Measurements from ENCODE around the gene RPL39L. TPM values are rescaled to one million over a fixed set of nuclear protein-coding genes. Genes with fewer than 3 reads are reported as not detected.
"Not testable (repeated sequence)": the region's sequence is repeated elsewhere in the genome, so short reads cannot be mapped to it uniquely, and the experiment has no call there.

Gene RPL39L
- total RNA-seq, 1 experiment from 2014 or later: 143 TPM

DNA sequence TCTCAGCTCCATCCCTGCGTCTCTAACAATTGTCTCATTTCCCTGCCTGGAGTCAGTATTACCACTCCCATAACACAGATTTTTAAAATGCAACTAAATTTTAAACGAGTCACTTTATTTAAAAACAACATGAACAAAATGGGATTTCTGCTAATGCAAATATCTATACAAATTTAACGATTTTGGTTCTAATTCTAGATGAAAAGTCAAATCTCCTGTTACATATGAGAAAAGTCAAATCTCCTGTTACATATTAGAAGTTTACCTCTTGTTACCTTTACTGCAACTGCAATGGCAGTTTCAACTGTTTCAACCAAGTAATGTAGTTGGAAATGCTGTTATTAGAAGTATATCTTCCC, 578 bp upstream of the RPL39L start:
- DNase-seq (ENCODE audit: low read depth): no peak

DNA sequence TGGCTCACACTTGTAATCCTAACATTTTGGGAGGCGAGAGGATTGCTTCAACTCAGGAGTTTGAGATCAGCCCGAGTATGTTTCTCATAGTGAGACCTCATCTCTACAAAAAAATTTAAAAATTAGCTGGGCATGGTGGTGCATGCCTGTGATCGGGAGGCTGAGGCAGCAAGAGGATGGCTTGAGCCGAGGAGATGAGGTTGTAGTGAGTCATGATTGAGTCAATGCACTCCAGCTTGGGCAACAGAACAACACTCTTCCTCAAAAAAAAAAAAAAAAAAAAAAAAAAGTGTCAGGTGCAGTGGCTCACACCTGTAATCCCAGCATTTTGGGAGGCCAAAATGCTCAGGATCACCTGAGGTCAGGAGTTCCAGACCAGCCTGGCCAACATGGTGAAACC, 2.4 kb downstream of the RPL39L start:
- peak; percentile 59 for DNase-seq (ENCODE audit: low read depth)

DNA sequence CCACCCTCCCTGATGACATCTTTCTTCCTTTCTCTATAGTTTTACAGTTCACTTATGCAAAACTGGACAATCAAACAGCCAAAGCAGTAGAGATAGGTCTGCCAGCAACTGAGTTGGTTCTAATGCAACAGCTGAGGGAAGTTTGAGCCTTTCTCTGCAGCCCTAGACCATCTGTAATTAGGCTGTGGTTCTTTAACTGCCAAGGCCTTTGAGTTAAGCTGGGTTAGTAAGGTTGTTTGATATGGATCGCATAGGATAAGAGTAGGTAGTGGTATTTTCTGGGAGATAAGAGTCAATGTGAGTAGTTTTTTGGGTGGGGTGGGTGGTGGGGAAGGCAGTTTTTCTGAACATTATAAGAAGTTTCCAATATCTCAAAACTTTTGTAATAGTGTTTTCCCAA, 3.0 kb downstream of the RPL39L start:
- no peak for DNase-seq (ENCODE audit: low read depth)

DNA sequence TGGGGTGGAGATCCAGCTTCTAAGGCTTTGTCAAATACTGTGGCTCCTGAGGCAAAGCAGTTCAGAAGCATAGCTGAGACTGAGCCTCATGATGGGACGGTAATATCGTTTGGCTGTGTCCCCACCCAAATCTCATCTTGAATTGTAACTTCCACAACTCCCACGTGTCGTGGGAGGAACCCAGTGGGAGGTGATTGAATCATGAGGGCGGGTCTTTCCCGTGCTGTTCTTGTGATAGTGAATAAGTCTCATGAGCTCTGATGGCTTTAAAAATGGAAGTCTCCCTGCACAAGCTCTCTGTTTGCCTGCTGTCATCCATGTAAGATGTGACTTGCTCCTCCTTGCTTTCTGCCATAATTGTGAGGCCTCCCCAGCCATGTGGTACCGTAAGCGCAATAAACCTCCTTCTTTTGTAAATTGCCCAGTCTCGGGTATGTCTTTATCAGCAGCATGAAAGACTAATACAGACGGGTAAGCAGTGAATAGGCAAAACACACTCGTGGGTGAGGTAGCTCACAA, 4.1 kb downstream of the RPL39L start:
- DNase-seq (ENCODE audit: low read depth): not testable (repeated sequence)

DNA sequence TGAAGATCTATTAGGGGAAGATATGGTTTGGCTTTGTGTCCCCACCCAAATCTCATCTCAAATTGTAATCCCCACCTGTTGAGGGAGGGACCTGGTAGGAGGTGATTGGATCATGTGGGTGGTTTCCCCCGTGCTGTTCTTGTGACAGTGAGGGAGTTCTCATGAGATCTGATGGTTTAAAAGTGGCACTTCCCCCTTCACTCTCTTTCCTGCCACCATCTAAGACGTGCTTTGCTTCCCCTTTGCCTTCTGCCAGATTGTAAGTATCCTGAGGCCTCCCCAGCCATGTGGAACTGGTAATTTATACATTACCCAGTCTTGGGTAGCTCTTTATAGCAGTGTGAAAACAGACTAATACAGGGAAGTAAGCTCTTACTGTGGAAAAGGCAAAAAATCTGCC, 6.1 kb downstream of the RPL39L start:
- DNase-seq (ENCODE audit: low read depth): not testable (repeated sequence)

GRCh38 chr3:187132666-187133065, 6.6 kb downstream of the RPL39L start:
- DNase-seq (ENCODE audit: low read depth): no peak

- no peak for DNase-seq (ENCODE audit: low read depth)
These were observed 7.3 kb downstream of the RPL39L start for GRCh38 chr3:187131981-187132380.

DNA sequence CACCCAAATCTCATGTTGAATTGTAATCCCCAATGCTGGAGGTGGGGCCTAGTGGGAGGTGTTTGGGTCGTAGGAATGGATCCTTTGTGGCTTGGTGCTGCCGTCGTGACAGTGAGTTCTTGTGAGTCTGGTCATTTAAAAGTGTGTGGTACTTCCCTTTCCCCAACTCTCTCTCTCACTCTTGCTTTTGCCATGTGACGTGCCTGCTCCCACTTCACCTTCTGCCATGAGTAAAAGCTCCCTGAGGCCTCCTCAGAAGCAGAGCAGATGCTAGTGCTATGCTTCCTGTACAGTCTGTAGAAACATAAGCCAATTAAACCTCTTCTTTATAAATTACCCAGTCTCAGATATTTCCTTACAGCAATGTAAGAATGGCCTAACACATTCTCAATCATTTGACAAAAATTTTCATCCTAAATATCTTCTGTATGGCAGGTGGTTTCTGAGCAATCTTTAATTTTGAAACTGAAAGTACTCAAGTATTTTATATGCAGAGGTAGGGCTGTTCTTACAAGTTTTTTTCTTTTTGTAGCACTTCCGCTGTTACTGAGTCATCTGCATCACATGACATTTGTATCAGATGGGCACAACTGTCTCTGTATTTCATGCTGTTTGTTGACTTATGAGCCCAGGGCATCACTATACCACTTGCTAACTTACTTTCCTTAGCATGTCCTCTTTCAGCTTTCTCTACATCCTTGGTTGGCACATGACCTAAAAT, 8.8 kb downstream of the RPL39L start:
- peak; percentile 80 for DNase-seq (ENCODE audit: low read depth)

- DNase-seq (ENCODE audit: low read depth): no peak
These were observed 13.8 kb downstream of the RPL39L start for GRCh38 chr3:187125319-187126031.

DNA sequence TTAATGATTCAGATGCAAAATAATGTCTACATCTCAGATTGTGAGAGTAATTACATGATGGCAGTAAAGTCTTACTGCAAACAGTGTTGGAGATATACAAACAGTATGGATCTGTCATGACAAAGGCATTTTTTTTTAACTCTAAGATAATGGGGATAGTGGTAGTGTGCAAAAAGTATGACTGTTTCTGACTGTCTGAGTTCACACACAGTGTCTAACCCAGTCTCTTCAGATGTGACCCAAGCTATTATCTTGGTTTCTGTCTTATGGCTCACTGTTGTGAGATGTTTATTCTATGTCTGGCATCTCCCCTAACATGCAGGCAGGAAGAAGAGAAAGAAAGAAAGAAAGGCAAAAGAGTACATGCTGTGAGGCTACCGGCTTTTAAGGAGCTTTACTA, 17.0 kb downstream of the RPL39L start:
- DNase-seq (ENCODE audit: low read depth): no peak

DNA sequence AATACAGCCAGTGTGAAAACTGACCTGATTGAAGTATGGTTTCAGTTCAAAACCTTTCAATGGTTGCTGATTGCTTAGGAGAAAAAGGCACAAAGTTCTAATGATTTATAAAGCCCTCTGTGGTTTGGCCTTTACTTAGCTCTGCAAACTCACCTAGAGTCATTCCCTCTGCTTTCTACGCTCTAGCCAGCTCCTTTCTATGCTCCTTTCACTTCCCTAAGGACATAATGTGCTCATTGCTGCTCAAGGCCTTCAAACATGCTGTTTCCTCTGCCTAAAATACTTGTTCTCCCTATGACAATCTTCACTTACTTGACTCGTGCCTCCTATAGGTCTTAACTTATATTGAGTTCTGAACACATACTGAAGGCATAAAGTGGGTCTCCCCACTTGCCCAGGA, 19.0 kb downstream of the RPL39L start:
- DNase-seq (ENCODE audit: low read depth): no peak

DNA sequence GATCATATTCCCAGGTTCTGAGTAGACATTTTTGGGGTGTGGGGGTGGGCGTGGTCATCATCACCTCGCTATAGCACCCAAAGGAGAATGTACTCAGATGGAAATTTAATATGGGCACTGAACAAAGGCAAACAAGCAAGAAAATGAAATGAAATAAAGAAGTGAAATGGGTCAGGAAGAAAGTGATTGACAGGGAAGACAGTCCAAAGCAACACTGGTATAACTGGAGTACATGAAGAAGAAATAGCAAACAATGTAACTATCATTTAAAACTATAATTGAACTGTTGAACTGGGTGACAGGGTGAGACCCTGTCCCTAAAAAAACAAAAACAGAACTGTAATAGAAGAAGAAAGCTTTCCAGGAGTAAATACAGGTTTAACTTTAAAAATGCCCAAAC, 24.8 kb downstream of the RPL39L start:
- no peak for DNase-seq (ENCODE audit: low read depth)

GRCh38 chr3:187112934-187113793, 26.1 kb downstream of the RPL39L start:
- DNase-seq (ENCODE audit: low read depth): peak; percentile 26

GRCh38 chr3:187110156-187110555, 29.1 kb downstream of the RPL39L start:
- DNase-seq (ENCODE audit: low read depth): no peak

DNA sequence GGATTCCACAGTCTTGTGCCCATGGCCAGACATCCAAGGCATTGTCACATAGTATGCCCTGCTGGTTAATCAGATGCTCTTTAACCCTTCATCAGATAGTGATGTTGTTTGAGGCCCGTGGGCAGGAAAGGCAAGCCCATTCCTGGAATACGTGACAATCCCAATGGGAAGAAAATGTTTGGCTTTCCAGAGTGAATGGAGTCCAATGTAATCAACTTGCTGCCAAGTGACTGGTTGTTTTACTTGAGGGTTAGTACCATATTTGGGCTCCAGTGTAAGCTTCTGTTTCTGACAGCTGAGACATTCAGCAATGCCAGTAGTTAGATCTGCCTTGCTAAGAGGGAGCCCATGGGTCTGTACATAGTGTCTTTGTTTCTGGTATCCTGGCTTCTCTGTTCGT, 31.3 kb downstream of the RPL39L start:
- DNase-seq (ENCODE audit: low read depth): no peak

DNA sequence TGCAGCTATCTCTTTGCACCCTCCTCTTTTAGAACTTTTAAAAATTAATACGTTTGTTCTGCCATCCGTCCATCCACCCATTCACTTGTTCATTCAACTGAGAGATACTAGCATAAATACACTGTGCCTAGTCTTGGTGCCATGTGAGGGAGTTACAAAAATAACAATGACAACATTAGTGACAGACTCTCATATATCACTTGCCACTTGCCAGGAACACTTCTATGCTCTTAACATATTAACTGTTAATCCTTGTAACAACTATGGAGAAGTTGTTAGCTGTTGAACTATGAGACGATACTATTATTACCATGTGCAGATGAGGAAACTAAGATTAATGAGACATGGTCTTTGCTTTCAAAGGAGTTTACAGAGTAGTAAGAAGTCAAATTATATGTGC, 33.6 kb downstream of the RPL39L start:
- no peak for DNase-seq (ENCODE audit: low read depth)

- peak; percentile 41 for DNase-seq (ENCODE audit: low read depth)
These were observed 34.4 kb downstream of the RPL39L start for GRCh38 chr3:187104933-187105332.

- DNase-seq (ENCODE audit: low read depth): no peak
These were observed 35.0 kb downstream of the RPL39L start for GRCh38 chr3:187104342-187104741.

DNA sequence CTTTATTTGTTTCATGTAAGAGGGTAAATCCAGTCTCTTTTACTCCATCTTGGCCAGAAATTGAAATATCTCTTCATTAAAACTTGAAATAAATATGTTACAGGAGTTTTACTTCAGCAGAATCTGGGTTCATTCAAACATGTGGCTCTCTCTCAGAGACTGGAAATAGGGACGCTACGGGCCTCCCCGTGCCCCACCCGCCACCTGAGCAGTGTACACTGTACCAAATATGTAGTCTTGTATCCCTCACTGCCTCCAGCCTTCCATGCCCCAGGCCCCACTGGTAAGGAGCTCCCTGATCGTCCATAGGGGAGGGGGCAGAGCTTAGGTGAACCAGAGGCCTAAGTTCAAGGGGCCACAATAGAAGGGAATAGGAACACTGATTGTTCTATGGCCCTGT, 36.0 kb downstream of the RPL39L start:
- DNase-seq (ENCODE audit: low read depth): no peak

DNA sequence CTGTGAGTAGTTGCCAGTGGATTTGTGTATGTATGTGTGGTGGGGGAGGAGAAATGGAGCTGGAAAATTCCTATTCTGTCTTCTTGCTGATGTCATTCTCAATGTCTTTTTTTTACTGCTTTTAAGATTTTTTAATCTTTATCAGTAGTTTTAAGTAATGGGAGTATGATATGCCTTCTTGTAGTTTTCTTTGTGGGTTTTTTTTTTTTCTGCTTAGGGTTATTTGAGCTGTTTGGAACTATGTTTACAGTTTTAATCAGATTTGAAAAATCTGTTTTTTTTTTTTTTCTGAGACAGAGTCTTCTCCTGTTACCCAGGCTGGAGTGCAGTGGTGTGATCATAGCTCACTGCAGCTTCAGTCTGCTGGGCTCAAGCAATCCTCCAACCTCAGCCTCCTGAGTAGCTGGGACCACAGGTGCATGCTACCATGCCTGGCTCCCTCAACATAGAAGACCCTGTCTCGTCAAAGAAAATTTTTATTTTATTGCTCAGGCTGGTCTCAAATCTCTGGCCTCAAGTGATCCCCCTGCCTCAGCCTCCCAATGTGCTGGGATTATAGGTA, 37.1 kb downstream of the RPL39L start:
- no peak for DNase-seq (ENCODE audit: low read depth)

DNA sequence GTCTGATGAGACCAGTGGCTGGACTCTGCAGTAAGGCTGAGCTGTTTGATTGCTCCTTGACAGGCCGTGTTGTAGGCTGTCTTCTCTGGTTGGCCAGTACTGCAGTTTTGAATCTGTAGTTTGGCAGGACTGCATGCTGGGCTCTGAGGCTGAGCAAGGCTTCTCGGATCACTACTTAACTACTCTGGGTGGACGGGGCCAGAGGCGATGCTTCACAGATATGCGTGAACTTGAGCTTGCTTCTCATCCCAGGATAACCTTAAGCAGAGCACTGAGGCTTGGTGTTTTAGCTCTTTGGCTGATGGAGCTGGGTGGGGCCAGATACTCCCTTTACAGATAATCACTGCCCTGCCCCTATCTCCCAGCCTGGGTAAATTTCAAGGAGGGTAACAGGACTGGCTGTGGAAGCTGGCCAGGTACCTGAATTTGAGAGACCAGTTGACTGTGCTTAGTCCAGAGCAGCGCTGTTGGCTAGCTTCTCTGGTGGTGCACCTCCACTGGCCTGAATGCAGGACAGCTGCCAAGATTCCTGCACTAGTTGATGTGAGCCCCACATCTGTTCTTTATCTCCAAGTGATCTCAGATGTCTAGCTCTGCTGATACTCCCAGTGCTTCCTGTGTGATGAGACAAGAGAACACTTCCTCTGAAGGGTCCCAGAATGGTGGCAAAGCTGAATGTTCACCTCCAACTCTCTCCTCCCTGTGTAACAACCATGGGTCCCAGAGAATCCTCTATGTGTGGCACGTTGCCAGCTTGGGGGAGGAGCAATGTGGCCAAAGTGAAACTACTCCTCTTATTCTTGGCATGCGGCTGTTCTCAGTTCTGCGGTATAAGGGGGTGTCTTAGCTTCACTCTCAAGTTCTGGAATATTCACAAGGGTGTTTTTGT, 37.9 kb downstream of the RPL39L start:
- peak; percentile 91 for DNase-seq (ENCODE audit: low read depth)
